Astrocyte (in vitro differentiated cells and primary cell): ENCODE results near the gene PTPN9.

Experiments used
- CTCF ChIP-seq: IDR thresholded peaks from 2 replicates; pipeline ENCODE4 v1.5.1; 2011; ENCODE audit warnings: low read depth, mild to moderate bottlenecking, inconsistent platforms, low read length, moderate library complexity; ENCODE audit not compliant: insufficient read depth
- EZH2 ChIP-seq: IDR thresholded peaks from 2 replicates; pipeline ENCODE4 v1.6.1; 2012; ENCODE audit warnings: mild to moderate bottlenecking, low read length, inconsistent platforms; ENCODE audit not compliant: insufficient read depth

- no peak for TF ChIP-seq CTCF
- TF ChIP-seq EZH2, result no peak
Observed at GRCh38 chr15:75620058-75620820, 41.1 kb upstream of the PTPN9 start.
